Liver (tissue), 3 donors: Measurements from ENCODE around the gene NR2F1.

Experiments
- CTCF ChIP-seq: fragments of 150-350 bp; IDR thresholded peaks from 2 replicates; pipeline ENCODE4 v1.5.1; 2017; ENCODE audit warnings: improper control_type of control experiment, low read depth, low read length; ENCODE audit not compliant: missing input control
- RAD21 ChIP-seq, 2 donors: IDR thresholded peaks; 2 replicates each; pipeline ENCODE4 v1.6.1; 2016; ENCODE audit warnings: antibody characterized with exemption in 2 of 2, mild to moderate bottlenecking in 2 of 2
- REST ChIP-seq: IDR thresholded peaks from 2 replicates; pipeline ENCODE4 v1.6.1; 2016; ENCODE audit warnings: antibody characterized with exemption, mild to moderate bottlenecking
- YY1 ChIP-seq: IDR thresholded peaks from 2 replicates; pipeline ENCODE4 v1.6.1; 2016; ENCODE audit warnings: antibody characterized with exemption, mild to moderate bottlenecking
- donor health status: healthy.
- donor health status: healthy.

DNA sequence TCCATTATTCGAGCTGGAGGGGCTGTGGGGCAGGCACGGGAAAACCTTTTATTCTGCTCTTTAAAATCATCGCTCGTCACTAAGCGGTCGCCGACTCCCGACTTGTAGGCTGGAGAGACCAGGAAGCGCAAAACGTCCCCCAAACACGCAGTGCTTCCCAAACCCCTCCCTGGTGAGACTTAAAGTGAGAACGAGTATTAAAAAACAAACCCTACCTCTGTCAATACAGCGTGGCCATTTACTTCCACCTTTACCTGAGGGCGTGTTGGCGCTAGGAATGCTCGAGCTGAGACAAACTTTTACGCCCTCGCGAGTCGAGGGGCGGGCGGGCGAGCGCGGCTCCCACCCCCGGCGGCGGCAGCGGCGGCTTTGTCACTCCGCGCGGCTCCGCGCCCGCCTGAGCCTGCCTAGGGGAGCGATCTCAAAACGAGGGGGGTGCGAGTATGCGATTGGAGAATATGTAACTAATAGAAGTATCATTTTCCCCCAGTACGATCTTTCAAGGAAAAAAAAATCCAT is 2.0 kb upstream of the NR2F1 start, which contains the start of gene NR2F1-AS1:
- TF ChIP-seq CTCF (no peak), REST (no peak), YY1 (no peak), RAD21 (IDR thresholded peaks at IDR 0.05) (no peak)
